ENCODE results near the gene ECI2.
"Not testable (repeated sequence)": the region's sequence is repeated elsewhere in the genome, so short reads cannot be mapped to it uniquely, and the experiment has no call there.

Gene ECI2

GRCh38 chr6:4125500-4125899, 9.9 kb downstream of the ECI2 start:
- Histone ChIP-seq H3K27ac (no peak overlapping the region), H3K9me3 (no peaks in the 10 kb centered on the region), H3K4me3 (ENCODE audit: low read depth in 1 of 2, low read length in 1 of 2) (no peak overlapping the region), H3K36me3 (no peaks in the 10 kb centered on the region), H3K27me3 (no peaks in the 10 kb centered on the region), H3K4me1 (ENCODE audit: control insufficient read depth in 1 of 2, insufficient read depth in 1 of 2, low read depth in 1 of 2, low read length in 1 of 2) (no peaks in the 10 kb centered on the region)
- no peak for TF ChIP-seq CTCF (IDR thresholded peaks at IDR 0.05)

- Histone ChIP-seq H3K9me3 (no peaks in the 10 kb centered on the region), H3K27ac (no peak overlapping the region), H3K36me3 (no peaks in the 10 kb centered on the region), H3K4me3 (ENCODE audit: low read depth in 1 of 2, low read length in 1 of 2) (no peak overlapping the region), H3K4me1 (ENCODE audit: control insufficient read depth in 1 of 2, insufficient read depth in 1 of 2, low read depth in 1 of 2, low read length in 1 of 2) (no peaks in the 10 kb centered on the region), H3K27me3 (no peaks in the 10 kb centered on the region)
- TF ChIP-seq CTCF (IDR thresholded peaks at IDR 0.05): no peak
These were observed 11.0 kb downstream of the ECI2 start for GRCh38 chr6:4124351-4124750.

GRCh38 chr6:4115741-4116140, 19.6 kb downstream of the ECI2 start:
- no peaks in the 10 kb centered on the region for H3K9me3 ChIP-seq
- H3K4me3 ChIP-seq (ENCODE audit: low read depth in 1 of 2, low read length in 1 of 2): no peak overlapping the region
- H3K27me3 ChIP-seq: peaks cover 6% of the 10 kb centered on the region
- H3K4me1 ChIP-seq (ENCODE audit: control insufficient read depth in 1 of 2, insufficient read depth in 1 of 2, low read depth in 1 of 2, low read length in 1 of 2): no peaks in the 10 kb centered on the region
- H3K36me3 ChIP-seq: no peaks in the 10 kb centered on the region
- no peak for TF ChIP-seq CTCF (IDR thresholded peaks at IDR 0.05)
- H3K27ac ChIP-seq: no peak overlapping the region

GRCh38 chr6:4114123-4114522, 21.3 kb downstream of the ECI2 start:
- H3K27me3 ChIP-seq: peaks cover 6% of the 10 kb centered on the region

GRCh38 chr6:4113649-4114048, 21.7 kb downstream of the ECI2 start:
- no peaks in the 10 kb centered on the region for H3K36me3 ChIP-seq
- H3K27ac ChIP-seq: no peak overlapping the region
- peaks cover 6% of the 10 kb centered on the region for H3K27me3 ChIP-seq
- TF ChIP-seq CTCF (IDR thresholded peaks at IDR 0.05): no peak
- no peak overlapping the region for H3K4me3 ChIP-seq (ENCODE audit: low read depth in 1 of 2, low read length in 1 of 2)
- no peaks in the 10 kb centered on the region for H3K4me1 ChIP-seq (ENCODE audit: control insufficient read depth in 1 of 2, insufficient read depth in 1 of 2, low read depth in 1 of 2, low read length in 1 of 2)
- H3K9me3 ChIP-seq: no peaks in the 10 kb centered on the region

More at GRCh38 chr6:4114123-4114522, 21.3 kb downstream of the ECI2 start:
- Histone ChIP-seq H3K4me1 (ENCODE audit: control insufficient read depth in 1 of 2, insufficient read depth in 1 of 2, low read depth in 1 of 2, low read length in 1 of 2) (no peaks in the 10 kb centered on the region), H3K27ac (no peak overlapping the region), H3K36me3 (no peaks in the 10 kb centered on the region), H3K4me3 (ENCODE audit: low read depth in 1 of 2, low read length in 1 of 2) (no peak overlapping the region), H3K9me3 (no peaks in the 10 kb centered on the region)
- TF ChIP-seq CTCF (IDR thresholded peaks at IDR 0.05): no peak

GRCh38 chr6:4112366-4112765, 23.0 kb downstream of the ECI2 start:
- Histone ChIP-seq H3K9me3 (no peaks in the 10 kb centered on the region), H3K4me3 (ENCODE audit: low read depth in 1 of 2, low read length in 1 of 2) (no peak overlapping the region), H3K4me1 (ENCODE audit: control insufficient read depth in 1 of 2, insufficient read depth in 1 of 2, low read depth in 1 of 2, low read length in 1 of 2) (no peaks in the 10 kb centered on the region), H3K27me3 (peaks cover 6% of the 10 kb centered on the region), H3K36me3 (no peaks in the 10 kb centered on the region), H3K27ac (no peak overlapping the region)
- no peak for TF ChIP-seq CTCF (IDR thresholded peaks at IDR 0.05)

GRCh38 chr6:4109363-4109815, 26.0 kb downstream of the ECI2 start:
- not testable (repeated sequence) for H3K9me3 ChIP-seq; H3K27ac ChIP-seq; H3K27me3 ChIP-seq; H3K4me3 ChIP-seq (ENCODE audit: low read depth in 1 of 2, low read length in 1 of 2); H3K4me1 ChIP-seq (ENCODE audit: control insufficient read depth in 1 of 2, insufficient read depth in 1 of 2, low read depth in 1 of 2, low read length in 1 of 2); H3K36me3 ChIP-seq
